Adrenal gland (tissue), 19 donors: ENCODE data around the gene COL9A2. TPM values are rescaled to one million over a fixed set of nuclear protein-coding genes. Genes with fewer than 3 reads are reported as not detected.
A peak's percentile ranks its signal among the peaks of the same experiment; 100 is the strongest.

Source experiments
- DNase-seq, 7 donors: peaks; one replicate each; pipeline ENCODE4 v3.0.0-alpha.2; 2019 to 2020
- H3K27ac ChIP-seq, 5 donors: fragments of 200-600 bp; sonication (generic) in 4 of 5; 1 replicate in 3 of 5; 2 replicates in 2 of 5; pipeline versions ENCODE4 v1.5.1 to v1.8.0; 2016 to 2020; ENCODE audit warnings: mild to moderate bottlenecking in 1 of 5
- H3K27me3 ChIP-seq: fragments of 200-600 bp; 2 replicates; pipeline ENCODE4 v1.8.0; 2021
- H3K36me3 ChIP-seq, 2 donors: fragments of 200-600 bp; replicated peaks in 1 of 2; 1 replicate in 1 of 2; 2 replicates in 1 of 2; pipeline versions ENCODE4 v1.5.1 to v1.8.0; 2018 to 2022
- H3K4me1 ChIP-seq, 2 donors: fragments of 200-600 bp; replicated peaks in 1 of 2; 1 replicate in 1 of 2; 2 replicates in 1 of 2; pipeline versions ENCODE4 v1.5.1 to v1.8.0; 2018 to 2021
- H3K4me3 ChIP-seq, 4 donors: fragments of 200-600 bp; sonication (generic) in 3 of 4; one replicate each; pipeline ENCODE4 v1.5.1; 2016 to 2018
- H3K9me3 ChIP-seq, 3 donors: fragments of 200-600 bp; sonication (generic) in 1 of 3; replicated peaks in 1 of 3; 1 replicate in 2 of 3; 2 replicates in 1 of 3; pipeline versions ENCODE4 v1.5.1 to v1.8.0; 2016 to 2021
- CTCF ChIP-seq, 6 experiments: fragments of 450-650 bp in 4 of 6; fragments of 200-600 bp in 2 of 6; sonication (generic) in 1 of 6; IDR thresholded peaks; 1 replicate in 5 of 6; 2 replicates in 1 of 6; pipeline versions ENCODE4 v1.5.1 to v1.8.0; 2016 to 2021; ENCODE audit warnings: antibody characterized with exemption in 6 of 6, mild to moderate bottlenecking in 2 of 6, moderate library complexity in 1 of 6
- POLR2A ChIP-seq, 2 donors: fragments of 450-650 bp; IDR thresholded peaks; one replicate each; pipeline ENCODE4 v1.6.1; 2017; ENCODE audit warnings: antibody characterized with exemption in 2 of 2, mild to moderate bottlenecking in 2 of 2, moderate library complexity in 1 of 2
- WGBS, 4 donors: extraction: QIAGEN DNeasy Blood & Tissue Kit in 2 of 4; methylation state at CpG; one replicate each; pipeline versions ENCODE4 v1.1.5 to v1.1.7; 2013 to 2017; 5-methylcytosine and 5-hydroxymethylcytosine counted together
- intact Hi-C, 2 donors: fragments of 100-400 bp; cut with DNase I; formaldehyde crosslinking; loops; one replicate each; pipeline versions ENCODE4 v1.14.1 to v1.15.0; 2022 to 2023
- long read RNA-seq, 10 donors: library from polyadenylated mRNA in 3 of 10; unstranded in 2 of 10; stranded (forward) in 1 of 10; transcript quantifications; one replicate each; pipeline ENCODE4 v2.0.0 and lab custom pipeline, GENCODE V29; 2021 to 2026
- polyA plus RNA-seq, 3 donors: library from polyadenylated mRNA; stranded (reverse); fragments of 200-250 nt in 2 of 3; fragments of 350-450 nt in 1 of 3; fragmentation: Illumina TruSeq in 1 of 3; extraction: RNeasy Lipid Tissue Mini Kit (QIAGEN cat#74804) in 1 of 3; gene quantifications; one replicate each; pipeline ENCODE4 v1.2.3, GENCODE V29; 2013 to 2014
- total RNA-seq, 9 donors: library from RNA; depleted of rRNA in 4 of 9; stranded (reverse); fragments of >200 nt in 4 of 9; fragments of 120-200 nt in 1 of 9; fragmentation: NEBNext Ultra II Directional in 1 of 9; extraction: Animal tissue kit (Norgen Biotek cat#: 25700) in 1 of 9; gene quantifications; one replicate each; pipeline versions ENCODE4 v1.1.0 to v1.2.4, GENCODE V29; 2013 to 2023
- donor health status: healthy with polysubstance abuse.
- donor health status: Bipolar disorder and iron deficiency.
- donor health status: DM: yes; HTN: yes; CAD: no.
- donor health status: DM: no; HTN: no; CAD: no.
- donor health status: DM: no; HTN: no; CAD: no.
- donor health status: DM: yes; HTN: yes; CAD: no.

Gene COL9A2
- total RNA-seq (10 to 100 TPM in 2 of 9 donors, 1 to 10 TPM in 7; 2.7 to 40.3 (median 5.8) TPM), polyA plus RNA-seq (10 to 100 TPM in 2 of 3 donors, under 1 TPM in 1; 0.35 to 12.6 (median 12.2) TPM)
- long read RNA-seq, donor 1 = 0 reads
- long read RNA-seq, donor 2, partial matches to known transcripts = 0 of 1 reads
- long read RNA-seq, donor 2, other reads (novel, unspliced or antisense) = 0 of 1 reads
- long read RNA-seq, donor 3 = 0 reads
- long read RNA-seq, donor 4, partial matches to known transcripts = 1 of 2 reads
- long read RNA-seq, donor 4, other reads (novel, unspliced or antisense) = 1 of 2 reads
- long read RNA-seq, donor 5, partial matches to known transcripts = 3 of 16 reads
- long read RNA-seq, donor 5, other reads (novel, unspliced or antisense) = 12 of 16 reads
- long read RNA-seq, donor 6, partial matches to known transcripts = 0 of 1 reads
- long read RNA-seq, donor 6, other reads (novel, unspliced or antisense) = 1 of 1 reads
- long read RNA-seq, donor 7 = 0 reads
- long read RNA-seq, donor 8 = 0 reads
- long read RNA-seq, donor 9 = 0 reads
- long read RNA-seq, donor 10 = 0 reads

GRCh38 chr1:40316595-40317393 lies at the start of gene COL9A2:
Gene COL9A2, minus strand, starts transcription at chr1:40317286. Its CDS starts 89 bp downstream, at chr1:40317197.
- TF ChIP-seq POLR2A (IDR thresholded peaks at IDR 0.05) (no peak), CTCF (IDR thresholded peaks at IDR 0.05) (no peak)
- Histone ChIP-seq H3K36me3 (no peaks in the 10 kb centered on the region), H3K4me3 (peak within 1 kb of the TSS in 1 of 4 donors; percentile 67), H3K27me3 (peaks cover 19% of the 10 kb centered on the region), H3K27ac (no peak within 1 kb of the TSS), H3K9me3 (no peaks in the 10 kb centered on the region), H3K4me1 (peaks cover 11 to 22% of the 10 kb centered on the region in 2 donors)
- 1 to 3% (median 2%) methylated on average over 6 to 84 of the region's 84 CpGs for WGBS, 4 donors
- DNase-seq = peak in 2 of 7 donors; percentile 16 to 49
- intact Hi-C loops = loop anchor here in 1 of 2 donors (10.0 kb wide), 1 partner anchor 172 kb away; no protein-coding TSS in a partner anchor

DNA sequence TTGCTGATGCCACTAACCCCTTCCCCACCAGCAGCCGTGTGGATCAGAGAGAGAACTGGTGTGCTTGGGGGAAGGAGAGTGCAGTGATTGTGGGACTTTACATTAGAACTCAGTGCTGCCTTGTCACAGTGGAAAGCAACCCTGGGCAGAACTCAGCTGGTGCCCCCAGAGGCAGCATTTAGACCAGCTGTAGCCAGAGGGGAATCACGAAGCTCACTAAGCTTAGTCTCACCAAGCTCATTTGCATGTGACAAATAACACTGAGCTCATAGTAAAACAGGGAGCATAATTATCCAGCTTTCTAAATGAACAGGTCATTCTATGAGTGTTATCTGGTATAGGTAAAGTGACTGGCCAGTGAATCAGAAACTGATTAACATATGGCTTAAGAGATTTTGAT lies 46.6 kb upstream of the COL9A2 start:
- 37 to 60% (median 45%) methylated on average over 2 of the region's 2 CpGs for WGBS, 4 donors
- no peak overlapping the region for H3K4me3 ChIP-seq
- no peak for DNase-seq
- no peak overlapping the region for H3K27ac ChIP-seq
- TF ChIP-seq CTCF (IDR thresholded peaks at IDR 0.05) (no peak), POLR2A (IDR thresholded peaks at IDR 0.05) (no peak)
- intact Hi-C loops = no loop called here
- peaks cover 6% of the 10 kb centered on the region for H3K27me3 ChIP-seq
- H3K4me1 ChIP-seq = no peaks in the 10 kb centered on the region
- H3K9me3 ChIP-seq = no peaks in the 10 kb centered on the region
- no peaks in the 10 kb centered on the region for H3K36me3 ChIP-seq

GRCh38 chr1:40362699-40363098 lies 45.6 kb upstream of the COL9A2 start:
- Histone ChIP-seq H3K27ac (no peak overlapping the region), H3K4me1 (no peaks in the 10 kb centered on the region), H3K27me3 (peaks cover 6% of the 10 kb centered on the region), H3K9me3 (peaks cover 0 to 3% (median 0%) of the 10 kb centered on the region in 3 donors), H3K4me3 (no peak overlapping the region), H3K36me3 (no peaks in the 10 kb centered on the region)
- intact Hi-C loops = no loop called here
- WGBS, 4 donors = 41 to 57% (median 51%) methylated on average over 2 of the region's 2 CpGs
- TF ChIP-seq POLR2A (IDR thresholded peaks at IDR 0.05) (no peak), CTCF (IDR thresholded peaks at IDR 0.05) (no peak)
- DNase-seq = no peak

DNA sequence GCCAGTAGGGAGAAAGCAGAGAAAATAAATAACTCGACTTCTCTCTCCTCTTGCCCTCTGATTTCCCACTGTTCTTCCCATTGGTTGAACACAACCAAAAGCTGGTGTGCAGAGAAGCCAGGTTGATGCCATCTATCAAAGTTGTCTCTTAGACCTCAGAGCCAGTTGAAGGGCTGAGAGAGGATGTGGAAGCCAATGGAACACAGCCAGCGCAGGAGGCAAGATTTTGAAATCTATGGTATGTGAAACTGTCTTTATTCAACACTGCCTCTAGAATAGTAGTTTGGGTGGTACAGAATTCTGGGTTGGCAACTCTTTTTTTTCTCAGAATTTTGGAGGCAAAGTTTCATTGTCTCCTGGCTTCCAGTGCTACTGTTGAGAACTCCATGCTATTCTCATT lies 45.1 kb upstream of the COL9A2 start:
- intact Hi-C loops = no loop called here
- Histone ChIP-seq H3K27me3 (peaks cover 6% of the 10 kb centered on the region), H3K4me1 (no peaks in the 10 kb centered on the region), H3K27ac (no peak overlapping the region), H3K9me3 (peaks cover 0 to 5% (median 0%) of the 10 kb centered on the region in 3 donors), H3K36me3 (no peaks in the 10 kb centered on the region), H3K4me3 (no peak overlapping the region)
- 78 to 92% (median 90%) methylated on average over 2 of the region's 2 CpGs for WGBS, 4 donors
- TF ChIP-seq POLR2A (IDR thresholded peaks at IDR 0.05) = no peak
- TF ChIP-seq CTCF (IDR thresholded peaks at IDR 0.05) = no peak
- no peak for DNase-seq
